HepG2 (cell line): ENCODE data around the gene VSIG2.

ENCODE experiments used
- CAMTA2 ChIP-seq: sonication (generic); formaldehyde crosslinking; IDR thresholded peaks from 2 replicates; pipeline ENCODE4 v1.4.0; 2020; ENCODE audit warnings: mild to moderate bottlenecking, missing genetic modification reagents, borderline replicate concordance
- CHCHD3 ChIP-seq: sonication (generic); formaldehyde crosslinking; IDR thresholded peaks from 2 replicates; pipeline ENCODE4 v1.8.0; 2022; ENCODE audit warnings: mild to moderate bottlenecking, missing genetic modification reagents, moderate library complexity
- FOSL1 ChIP-seq: sonication (generic); formaldehyde crosslinking; IDR thresholded peaks from 2 replicates; pipeline ENCODE4 v1.9.0; 2021; ENCODE audit warnings: missing genetic modification reagents, borderline replicate concordance
- GABPA ChIP-seq, 2 experiments: IDR thresholded peaks; 2 replicates each; pipeline ENCODE4 v1.6.1; 2011 to 2016; ENCODE audit warnings: low read depth in 2 of 2, low read length in 1 of 2, missing biosample characterization in 1 of 2, missing genetic modification characterization in 1 of 2
- GTF2F1 ChIP-seq: fragments of 150-350 bp; IDR thresholded peaks from 2 replicates; pipeline ENCODE4 v1.6.1; 2014; ENCODE audit warnings: low read length
- GZF1 ChIP-seq: sonication (generic); formaldehyde crosslinking; IDR thresholded peaks from 2 replicates; pipeline ENCODE4 v1.5.1; 2020; ENCODE audit warnings: mild to moderate bottlenecking, missing genetic modification reagents
- HHEX ChIP-seq: IDR thresholded peaks from 2 replicates; pipeline ENCODE4 v1.6.1; 2016; ENCODE audit warnings: control low read depth
- HNF4A ChIP-seq: sonication (generic); formaldehyde crosslinking; IDR thresholded peaks from 2 replicates; pipeline ENCODE4 v1.4.0; 2020; ENCODE audit warnings: missing genetic modification reagents
- NR3C1 ChIP-seq: sonication (generic); formaldehyde crosslinking; IDR thresholded peaks from 2 replicates; pipeline ENCODE4 v1.4.0; 2020; ENCODE audit warnings: missing genetic modification reagents
- POLR2AphosphoS5 ChIP-seq: IDR thresholded peaks from 2 replicates; pipeline ENCODE4 v1.6.1; 2012; ENCODE audit warnings: low read depth, low read length
- ZNF264 ChIP-seq: sonication (generic); formaldehyde crosslinking; IDR thresholded peaks from 2 replicates; pipeline ENCODE4 v1.4.0; 2020; ENCODE audit warnings: missing genetic modification reagents
- ZNF644 ChIP-seq: IDR thresholded peaks from 2 replicates; pipeline ENCODE4 v1.6.1; 2016; ENCODE audit warnings: low read depth
- TF ChIP-seq, protein P1 (sequence below): sonication (generic); formaldehyde crosslinking; IDR thresholded peaks from 2 replicates; pipeline ENCODE4 v1.4.0; 2020; ENCODE audit warnings: missing genetic modification reagents

DNA sequence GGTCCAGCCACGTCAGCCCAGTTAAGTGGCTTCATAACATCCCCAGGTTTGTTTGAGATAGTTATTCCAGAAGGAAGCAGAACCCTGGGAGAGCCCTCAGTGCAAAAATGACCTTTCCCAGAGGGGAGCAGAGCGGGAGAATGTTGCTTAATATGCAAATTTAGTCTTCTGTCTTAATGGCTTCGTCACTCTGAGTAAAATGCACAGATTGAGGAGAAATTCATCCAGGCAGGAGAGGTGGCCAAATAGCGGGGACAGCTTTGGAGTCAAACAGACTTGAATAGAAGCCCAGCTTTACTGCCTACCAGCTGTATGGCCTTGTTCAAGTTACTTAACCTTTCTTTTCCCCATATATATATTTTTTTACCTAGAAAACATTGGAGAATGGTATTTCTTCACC is 24.6 kb downstream of the VSIG2 start:
- TF ChIP-seq FOSL1 (CRISPR knock-in tag) (no peak), ZNF264 (CRISPR knock-in tag) (no peak), ZNF644 (no peak), GTF2F1 (no peak), GZF1 (CRISPR knock-in tag) (no peak), HNF4A (no peak), NR3C1 (CRISPR knock-in tag) (no peak), HHEX (CRISPR knock-in tag) (no peak), GABPA (IDR thresholded peaks at IDR 0.05; ENCODE audit: low read depth, low read length) (no peak), GABPA (CRISPR knock-in tag; IDR thresholded peaks at IDR 0.05; ENCODE audit: low read depth) (no peak), CAMTA2 (CRISPR knock-in tag) (no peak), CHCHD3 (CRISPR knock-in tag) (no peak), POLR2AphosphoS5 (no peak)
- TF ChIP-seq, protein P1, sequence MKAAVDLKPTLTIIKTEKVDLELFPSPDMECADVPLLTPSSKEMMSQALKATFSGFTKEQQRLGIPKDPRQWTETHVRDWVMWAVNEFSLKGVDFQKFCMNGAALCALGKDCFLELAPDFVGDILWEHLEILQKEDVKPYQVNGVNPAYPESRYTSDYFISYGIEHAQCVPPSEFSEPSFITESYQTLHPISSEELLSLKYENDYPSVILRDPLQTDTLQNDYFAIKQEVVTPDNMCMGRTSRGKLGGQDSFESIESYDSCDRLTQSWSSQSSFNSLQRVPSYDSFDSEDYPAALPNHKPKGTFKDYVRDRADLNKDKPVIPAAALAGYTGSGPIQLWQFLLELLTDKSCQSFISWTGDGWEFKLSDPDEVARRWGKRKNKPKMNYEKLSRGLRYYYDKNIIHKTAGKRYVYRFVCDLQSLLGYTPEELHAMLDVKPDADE (CRISPR knock-in tag) = no peak
